CD4-positive, alpha-beta memory T cell (primary cell): ENCODE data around the gene ALDH1B1. TPM values are rescaled to one million over a fixed set of nuclear protein-coding genes. Genes with fewer than 3 reads are reported as not detected.

ENCODE experiments used
- CTCF ChIA-PET: fragments of 350-600 bp; sonication (Branson Sonifier 250); formaldehyde crosslinking; loops from one replicate; lab custom pipeline; 2021; ENCODE audit warnings: inconsistent platforms; ENCODE audit not compliant: partially characterized antibody; lab: Charles Lee
- POLR2A ChIA-PET: fragments of 350-600 bp; sonication (Branson Sonifier 250); formaldehyde crosslinking; loops from one replicate; lab custom pipeline; 2021; ENCODE audit not compliant: partially characterized antibody; lab: Charles Lee
- DNase-seq, 5 donors: peaks; one replicate each; pipeline versions ENCODE4 v3.0.0 to v3.0.0-alpha.2; 2020 to 2022; ENCODE audit warnings: mixed read lengths in 1 of 5
- H3K27ac ChIP-seq: one replicate; pipeline ENCODE4 v1.7.0; 2013; ENCODE audit warnings: low read depth, low read length
- H3K27me3 ChIP-seq: 2 replicates; pipeline ENCODE4 v1.7.0; 2013; ENCODE audit warnings: mild to moderate bottlenecking, low read length, moderate library complexity; ENCODE audit not compliant: insufficient read depth
- H3K36me3 ChIP-seq: 2 replicates; pipeline ENCODE4 v1.7.0; 2013; ENCODE audit warnings: mild to moderate bottlenecking, low read length, moderate library complexity; ENCODE audit not compliant: insufficient read depth
- H3K4me1 ChIP-seq: 2 replicates; pipeline ENCODE4 v1.7.0; 2013; ENCODE audit warnings: mild to moderate bottlenecking, low read length, moderate library complexity; ENCODE audit not compliant: insufficient read depth
- H3K4me3 ChIP-seq, 2 donors: one replicate each; pipeline ENCODE4 v1.7.0; 2013; ENCODE audit warnings: low read length in 2 of 2, mild to moderate bottlenecking in 1 of 2
- H3K9me3 ChIP-seq, 2 donors: one replicate each; pipeline ENCODE4 v1.7.0; 2013; ENCODE audit warnings: low read length in 2 of 2, control low read depth in 1 of 2; ENCODE audit not compliant: control insufficient read depth in 1 of 2
- H3K27ac Mint-ChIP-seq, 7 donors: one replicate each; pipeline ENCODE4 v1.8.0; 2020 to 2021; ENCODE audit warnings: mixed read lengths in 7 of 7, mild to moderate bottlenecking in 6 of 7, inconsistent platforms in 3 of 7, moderate library complexity in 3 of 7
- H3K27me3 Mint-ChIP-seq, 2 donors: one replicate each; pipeline ENCODE4 v1.8.0; 2020 to 2021; ENCODE audit warnings: mixed read lengths in 2 of 2
- H3K36me3 Mint-ChIP-seq, 2 donors: one replicate each; pipeline ENCODE4 v1.8.0; 2020 to 2021; ENCODE audit warnings: mixed read lengths in 2 of 2, inconsistent platforms in 1 of 2, mild to moderate bottlenecking in 1 of 2
- H3K4me1 Mint-ChIP-seq, 4 donors: one replicate each; pipeline ENCODE4 v1.8.0; 2020 to 2021; ENCODE audit warnings: mixed read lengths in 4 of 4, mild to moderate bottlenecking in 1 of 4
- H3K4me3 Mint-ChIP-seq, 8 donors: one replicate each; pipeline ENCODE4 v1.8.0; 2020 to 2021; ENCODE audit warnings: mixed read lengths in 8 of 8, mild to moderate bottlenecking in 7 of 8, moderate library complexity in 6 of 8, inconsistent platforms in 3 of 8
- H3K9me3 Mint-ChIP-seq, 8 donors: one replicate each; pipeline ENCODE4 v1.8.0; 2020 to 2021; ENCODE audit warnings: mixed read lengths in 8 of 8, mild to moderate bottlenecking in 5 of 8, inconsistent platforms in 3 of 8, moderate library complexity in 1 of 8
- intact Hi-C: fragments of 100-400 bp; cut with micrococcal nuclease; formaldehyde crosslinking; loops from one replicate; pipeline ENCODE4 v1.15.1; 2023
- polyA plus RNA-seq, 2 donors: library from polyadenylated mRNA; unstranded; fragments of 300-500 nt; fragmentation: Illumina TruSeq; gene quantifications; one replicate each; pipeline ENCODE4 v1.2.3, GENCODE V29; 2021
- total RNA-seq, 2 experiments: library from RNA; stranded (reverse); gene quantifications; one replicate each; pipeline ENCODE4 v1.2.3, GENCODE V29; 2021

ALDH1B1 gene
- total and polyA plus RNA-seq, 4 experiments from 2014 or later = 3.6 to 10.5 (median 7.3) TPM

GRCh38 chr9:38440516-38440915 lies 48.0 kb downstream of the ALDH1B1 start:
- no peaks in the 10 kb centered on the region for H3K36me3 ChIP-seq
- no peak overlapping the region for H3K27ac ChIP-seq
- Mint-ChIP-seq H3K4me1 (peaks cover 0 to 3% (median 1%) of the 10 kb centered on the region in 4 donors), H3K36me3 (no peaks in the 10 kb centered on the region), H3K27me3 (peaks cover 3 to 4% of the 10 kb centered on the region in 2 donors), H3K4me3 (no peak overlapping the region), H3K9me3 (no peaks in the 10 kb centered on the region), H3K27ac (no peak overlapping the region)
- no peaks in the 10 kb centered on the region for H3K4me1 ChIP-seq
- intact Hi-C loops = no loop called here
- H3K4me3 ChIP-seq = no peak overlapping the region
- no peaks in the 10 kb centered on the region for H3K9me3 ChIP-seq
- H3K27me3 ChIP-seq = no peaks in the 10 kb centered on the region
- CTCF ChIA-PET = no interaction called here
- POLR2A ChIA-PET = no interaction called here
- DNase-seq = no peak

GRCh38 chr9:38441347-38442085 lies 49.0 kb downstream of the ALDH1B1 start:
- no peaks in the 10 kb centered on the region for H3K27me3 ChIP-seq
- no peaks in the 10 kb centered on the region for H3K36me3 ChIP-seq
- intact Hi-C loops = no loop called here
- H3K4me1 Mint-ChIP-seq = peaks cover 0 to 3% (median 2%) of the 10 kb centered on the region in 4 donors
- CTCF ChIA-PET = interaction anchor here (1.2 to 1.3 kb wide), 2 partner anchors 9 to 19 kb away, joined by 3 to 6 read pairs; no protein-coding TSS in a partner anchor
- H3K9me3 Mint-ChIP-seq = no peaks in the 10 kb centered on the region
- POLR2A ChIA-PET = no interaction called here
- H3K36me3 Mint-ChIP-seq = no peaks in the 10 kb centered on the region
- no peak overlapping the region for H3K4me3 Mint-ChIP-seq
- H3K27me3 Mint-ChIP-seq = peaks cover 5 to 6% of the 10 kb centered on the region in 2 donors
- DNase-seq = no peak
- no peaks in the 10 kb centered on the region for H3K9me3 ChIP-seq
- no peak overlapping the region for H3K27ac Mint-ChIP-seq
- no peaks in the 10 kb centered on the region for H3K4me1 ChIP-seq
- no peak overlapping the region for H3K4me3 ChIP-seq
- no peak overlapping the region for H3K27ac ChIP-seq

GRCh38 chr9:38442473-38443096 lies 50.1 kb downstream of the ALDH1B1 start:
- no peaks in the 10 kb centered on the region for H3K36me3 ChIP-seq
- POLR2A ChIA-PET = no interaction called here
- intact Hi-C loops = no loop called here
- no peak overlapping the region for H3K27ac Mint-ChIP-seq
- peaks cover 0 to 3% (median 1%) of the 10 kb centered on the region in 4 donors for H3K4me1 Mint-ChIP-seq
- no peak overlapping the region for H3K4me3 Mint-ChIP-seq
- H3K36me3 Mint-ChIP-seq = no peaks in the 10 kb centered on the region
- no peak for DNase-seq
- H3K4me1 ChIP-seq = no peaks in the 10 kb centered on the region
- H3K4me3 ChIP-seq = no peak overlapping the region
- CTCF ChIA-PET = interaction anchor here (0.7 to 1.2 kb wide), 2 partner anchors 9 to 18 kb away, joined by 3 read pairs; no protein-coding TSS in a partner anchor
- no peaks in the 10 kb centered on the region for H3K27me3 ChIP-seq
- H3K27ac ChIP-seq = no peak overlapping the region
- no peaks in the 10 kb centered on the region for H3K9me3 Mint-ChIP-seq
- no peaks in the 10 kb centered on the region for H3K9me3 ChIP-seq
- peaks cover 5 to 6% of the 10 kb centered on the region in 2 donors for H3K27me3 Mint-ChIP-seq

GRCh38 chr9:38443181-38443580 lies 50.7 kb downstream of the ALDH1B1 start:
- no peaks in the 10 kb centered on the region for H3K36me3 Mint-ChIP-seq
- Histone ChIP-seq H3K9me3 (no peaks in the 10 kb centered on the region), H3K27me3 (no peaks in the 10 kb centered on the region), H3K4me3 (no peak overlapping the region), H3K4me1 (no peaks in the 10 kb centered on the region), H3K36me3 (no peaks in the 10 kb centered on the region), H3K27ac (no peak overlapping the region)
- no peaks in the 10 kb centered on the region for H3K9me3 Mint-ChIP-seq
- CTCF ChIA-PET = interaction anchor here (0.7 kb wide), 1 partner anchor 10 kb away, joined by 3 read pairs; no protein-coding TSS in a partner anchor
- H3K27me3 Mint-ChIP-seq = peaks cover 4 to 5% of the 10 kb centered on the region in 2 donors
- no peak overlapping the region for H3K4me3 Mint-ChIP-seq
- DNase-seq = no peak
- peaks cover 0 to 3% (median 1%) of the 10 kb centered on the region in 4 donors for H3K4me1 Mint-ChIP-seq
- intact Hi-C loops = no loop called here
- H3K27ac Mint-ChIP-seq = no peak overlapping the region
- POLR2A ChIA-PET = no interaction called here

- no peak overlapping the region for H3K27ac ChIP-seq
- no peaks in the 10 kb centered on the region for H3K9me3 ChIP-seq
- no peak overlapping the region for H3K4me3 ChIP-seq
- Mint-ChIP-seq H3K36me3 (no peaks in the 10 kb centered on the region), H3K9me3 (no peaks in the 10 kb centered on the region), H3K27ac (no peak overlapping the region), H3K4me1 (peaks cover 0 to 3% (median 1%) of the 10 kb centered on the region in 4 donors), H3K27me3 (peaks cover 4 to 5% of the 10 kb centered on the region in 2 donors), H3K4me3 (no peak overlapping the region)
- ChIA-PET CTCF (no interaction called here), POLR2A (no interaction called here)
- no peaks in the 10 kb centered on the region for H3K27me3 ChIP-seq
- no peaks in the 10 kb centered on the region for H3K36me3 ChIP-seq
- H3K4me1 ChIP-seq = no peaks in the 10 kb centered on the region
- no peak for DNase-seq
- intact Hi-C loops = no loop called here
Measured at GRCh38 chr9:38443597-38443996, 51.1 kb downstream of the ALDH1B1 start.

- Histone ChIP-seq H3K9me3 (no peaks in the 10 kb centered on the region), H3K27ac (no peak overlapping the region), H3K36me3 (no peaks in the 10 kb centered on the region), H3K4me1 (no peaks in the 10 kb centered on the region), H3K4me3 (no peak overlapping the region), H3K27me3 (no peaks in the 10 kb centered on the region)
- intact Hi-C loops = no loop called here
- ChIA-PET POLR2A (no interaction called here), CTCF (interaction anchor here (1.1 kb wide), 1 partner anchor 12 kb away, joined by 3 read pairs; no protein-coding TSS in a partner anchor)
- Mint-ChIP-seq H3K9me3 (peaks cover 0 to 7% (median 3%) of the 10 kb centered on the region in 8 donors), H3K4me1 (peaks cover 0 to 2% (median 0%) of the 10 kb centered on the region in 4 donors), H3K27ac (no peak overlapping the region), H3K4me3 (no peak overlapping the region), H3K27me3 (peaks cover 2 to 15% of the 10 kb centered on the region in 2 donors), H3K36me3 (peaks cover 0 to 4% of the 10 kb centered on the region in 2 donors)
- DNase-seq = no peak
Measured at GRCh38 chr9:38445154-38446043, 52.9 kb downstream of the ALDH1B1 start.
